ENCODE measurements around the gene IL1RL2.

IL1RL2 gene

GRCh38 chr2:102158011-102158755 is 28.6 kb upstream of the IL1RL2 start:
- DNase-seq (ENCODE audit: low read depth), result no peak

- DNase-seq (ENCODE audit: low read depth), result no peak
Observed at GRCh38 chr2:102159295-102159694, 27.5 kb upstream of the IL1RL2 start.

- DNase-seq (ENCODE audit: low read depth), result no peak
Observed at GRCh38 chr2:102166189-102166845, 20.5 kb upstream of the IL1RL2 start.

GRCh38 chr2:102168026-102168771 is 18.6 kb upstream of the IL1RL2 start:
- no peak for DNase-seq (ENCODE audit: low read depth)

GRCh38 chr2:102171946-102172345 is 14.9 kb upstream of the IL1RL2 start:
- no peak for DNase-seq (ENCODE audit: low read depth)

GRCh38 chr2:102172745-102173144 is 14.1 kb upstream of the IL1RL2 start:
- no peak for DNase-seq (ENCODE audit: low read depth)

- DNase-seq (ENCODE audit: low read depth), result no peak
Observed at GRCh38 chr2:102176172-102176571, 10.7 kb upstream of the IL1RL2 start.

- no peak for DNase-seq (ENCODE audit: low read depth)
Observed at GRCh38 chr2:102177814-102178478, 8.9 kb upstream of the IL1RL2 start.

- no peak for DNase-seq (ENCODE audit: low read depth)
Observed at GRCh38 chr2:102179061-102179460, 7.8 kb upstream of the IL1RL2 start.

GRCh38 chr2:102179788-102180686 is 6.8 kb upstream of the IL1RL2 start:
- no peak for DNase-seq (ENCODE audit: low read depth)

- DNase-seq (ENCODE audit: low read depth), result no peak
Observed at GRCh38 chr2:102180687-102180999, 6.2 kb upstream of the IL1RL2 start.

GRCh38 chr2:102181376-102181775 is 5.4 kb upstream of the IL1RL2 start:
- no peak for DNase-seq (ENCODE audit: low read depth)

- DNase-seq (ENCODE audit: low read depth), result no peak
Observed at GRCh38 chr2:102181919-102182635, 4.7 kb upstream of the IL1RL2 start.

- no peak for DNase-seq (ENCODE audit: low read depth)
Observed at GRCh38 chr2:102184018-102184417, 2.8 kb upstream of the IL1RL2 start.

GRCh38 chr2:102184568-102184967 is 2.3 kb upstream of the IL1RL2 start:
- no peak for DNase-seq (ENCODE audit: low read depth)

GRCh38 chr2:102185347-102185746 is 1.5 kb upstream of the IL1RL2 start:
- DNase-seq (ENCODE audit: low read depth), result no peak

GRCh38 chr2:102187496-102188150 is 800 bp downstream of the IL1RL2 start:
- no peak for DNase-seq (ENCODE audit: low read depth)

GRCh38 chr2:102190430-102191107 is 3.7 kb downstream of the IL1RL2 start:
- DNase-seq (ENCODE audit: low read depth), result no peak

- DNase-seq (ENCODE audit: low read depth), result no peak
Observed at GRCh38 chr2:102191501-102191900, 4.7 kb downstream of the IL1RL2 start.

- DNase-seq (ENCODE audit: low read depth), result no peak
Observed at GRCh38 chr2:102193074-102193473, 6.3 kb downstream of the IL1RL2 start.

All from CMK (cell line).